ENCODE data around the gene UBA52.

DNA sequence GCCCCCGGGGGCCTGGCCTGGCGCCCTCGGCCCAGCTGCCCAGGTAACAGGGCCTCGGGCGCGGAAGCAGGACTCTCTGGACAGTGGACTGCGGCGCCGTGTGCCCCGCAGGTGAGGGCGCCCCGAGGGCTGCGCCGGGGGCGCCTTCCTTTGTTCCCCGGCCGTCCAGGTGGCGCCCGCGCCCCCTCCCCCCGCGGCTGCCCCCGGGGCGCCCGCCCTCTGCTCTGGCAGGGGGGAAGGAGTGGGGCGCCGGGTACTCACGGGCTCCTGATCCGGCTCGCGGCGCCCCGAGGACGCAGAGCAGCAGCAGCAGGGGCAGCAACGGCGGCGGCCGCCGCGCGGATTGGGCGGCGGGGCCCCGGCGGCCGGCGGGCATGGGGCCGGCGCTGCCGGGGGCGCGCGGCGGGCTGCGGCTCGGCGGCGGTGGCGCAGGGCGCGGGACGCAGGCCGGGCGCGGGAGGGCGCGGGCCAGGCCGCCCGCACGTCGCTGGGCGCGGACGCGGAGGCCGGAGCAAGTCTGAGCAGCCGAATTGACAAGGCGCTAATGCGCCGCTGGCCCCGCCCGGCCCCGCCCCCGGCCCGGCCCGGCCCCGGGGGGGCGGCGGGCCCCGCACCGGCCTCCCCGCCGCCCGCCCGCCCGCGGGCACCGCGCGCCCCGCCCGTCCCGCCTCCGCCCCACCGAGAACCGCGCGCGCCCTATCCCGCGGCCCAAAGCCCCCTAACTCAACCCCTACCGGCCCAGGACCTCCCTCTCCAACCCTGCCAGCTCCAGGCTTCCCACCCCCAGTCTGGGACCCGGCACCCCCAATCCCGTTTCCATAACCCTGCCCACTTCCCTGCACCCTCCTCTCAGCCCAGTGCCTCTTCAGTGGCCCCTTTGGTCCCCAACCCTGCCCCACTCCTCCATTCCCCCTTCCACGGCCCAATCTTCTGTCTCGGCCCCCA lies 34.9 kb downstream of the UBA52 start, which contains the start of gene CRLF1:
- TF ChIP-seq, protein P1, sequence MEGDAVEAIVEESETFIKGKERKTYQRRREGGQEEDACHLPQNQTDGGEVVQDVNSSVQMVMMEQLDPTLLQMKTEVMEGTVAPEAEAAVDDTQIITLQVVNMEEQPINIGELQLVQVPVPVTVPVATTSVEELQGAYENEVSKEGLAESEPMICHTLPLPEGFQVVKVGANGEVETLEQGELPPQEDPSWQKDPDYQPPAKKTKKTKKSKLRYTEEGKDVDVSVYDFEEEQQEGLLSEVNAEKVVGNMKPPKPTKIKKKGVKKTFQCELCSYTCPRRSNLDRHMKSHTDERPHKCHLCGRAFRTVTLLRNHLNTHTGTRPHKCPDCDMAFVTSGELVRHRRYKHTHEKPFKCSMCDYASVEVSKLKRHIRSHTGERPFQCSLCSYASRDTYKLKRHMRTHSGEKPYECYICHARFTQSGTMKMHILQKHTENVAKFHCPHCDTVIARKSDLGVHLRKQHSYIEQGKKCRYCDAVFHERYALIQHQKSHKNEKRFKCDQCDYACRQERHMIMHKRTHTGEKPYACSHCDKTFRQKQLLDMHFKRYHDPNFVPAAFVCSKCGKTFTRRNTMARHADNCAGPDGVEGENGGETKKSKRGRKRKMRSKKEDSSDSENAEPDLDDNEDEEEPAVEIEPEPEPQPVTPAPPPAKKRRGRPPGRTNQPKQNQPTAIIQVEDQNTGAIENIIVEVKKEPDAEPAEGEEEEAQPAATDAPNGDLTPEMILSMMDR (IDR thresholded peaks at IDR 0.05 in 2 of 3, conservative IDR thresholded peaks at IDR 0.05 in 1 of 3; ENCODE audit: control insufficient read depth in 2 of 3, extremely low read depth in 1 of 3, insufficient read depth in 1 of 3, low read depth in 3 of 3, low read length in 3 of 3): no peak
- TF ChIP-seq POLR2A (IDR thresholded peaks at IDR 0.05; ENCODE audit: low read depth, low read length): no peak
- no peak for TF ChIP-seq SRF (IDR thresholded peaks at IDR 0.05; ENCODE audit: low read depth in 2 of 2, low read length in 2 of 2)
- TF ChIP-seq TCF12 (IDR thresholded peaks at IDR 0.05; ENCODE audit: low read depth, low read length): no peak
- TF ChIP-seq NRF1 (conservative IDR thresholded peaks at IDR 0.05; ENCODE audit: low read depth, low read length): no peak
- no peak for TF ChIP-seq YBX1 (IDR thresholded peaks at IDR 0.05)
- no peak for TF ChIP-seq DPF2 (IDR thresholded peaks at IDR 0.05)
- no peak for TF ChIP-seq MYB (IDR thresholded peaks at IDR 0.05; ENCODE audit: borderline replicate concordance, low read depth, low read length)
- TF ChIP-seq STAT1 (conservative IDR thresholded peaks at IDR 0.05): no peak
- TF ChIP-seq GABPA (IDR thresholded peaks at IDR 0.05; ENCODE audit: low read depth): no peak
- no peak for TF ChIP-seq BRCA1 (IDR thresholded peaks at IDR 0.05; ENCODE audit: low read depth, low read length)
- TF ChIP-seq CEBPB (IDR thresholded peaks at IDR 0.05; ENCODE audit: borderline replicate concordance in 1 of 2, low read depth in 2 of 2, low read length in 2 of 2): no peak
